Trophoblast cell (in vitro differentiated cells and primary cell): ENCODE measurements around the gene SLC16A4.

Experiments
- DNase-seq, 2 donors: peaks; one replicate each; pipeline ENCODE4 v3.0.0-alpha.2; 2016
- H2AFZ ChIP-seq: 2 replicates; pipeline ENCODE4 v1.6.1; 2013; ENCODE audit warnings: low read length, moderate library complexity, mild to moderate bottlenecking; ENCODE audit not compliant: insufficient read depth, poor library complexity
- H2AK5ac ChIP-seq: 2 replicates; pipeline ENCODE4 v1.6.1; 2013; ENCODE audit warnings: mild to moderate bottlenecking, low read length
- H2BK120ac ChIP-seq: 2 replicates; pipeline ENCODE4 v1.6.1; 2013; ENCODE audit warnings: low read length, mild to moderate bottlenecking, moderate library complexity; ENCODE audit not compliant: insufficient read depth, poor library complexity
- H2BK12ac ChIP-seq: 2 replicates; pipeline ENCODE4 v1.6.1; 2013; ENCODE audit warnings: mild to moderate bottlenecking, low read length, moderate library complexity
- H2BK5ac ChIP-seq: 2 replicates; pipeline ENCODE4 v1.6.1; 2013; ENCODE audit warnings: low read length, low read depth, moderate library complexity, mild to moderate bottlenecking; ENCODE audit not compliant: poor library complexity
- H3K14ac ChIP-seq: 2 replicates; pipeline ENCODE4 v1.6.1; 2013; ENCODE audit warnings: mild to moderate bottlenecking, low read length
- H3K18ac ChIP-seq: 2 replicates; pipeline ENCODE4 v1.6.1; 2013; ENCODE audit warnings: mild to moderate bottlenecking, low read length
- H3K23ac ChIP-seq: 2 replicates; pipeline ENCODE4 v1.6.1; 2013; ENCODE audit warnings: low read length
- H3K27ac ChIP-seq: 2 replicates; pipeline ENCODE4 v1.5.1; 2013; ENCODE audit warnings: low read depth, mild to moderate bottlenecking, inconsistent platforms, low read length, moderate library complexity
- H3K27me3 ChIP-seq: 2 replicates; pipeline ENCODE4 v1.6.1; 2013; ENCODE audit warnings: inconsistent platforms, mild to moderate bottlenecking, low read length, moderate library complexity; ENCODE audit not compliant: insufficient read depth
- H3K36me3 ChIP-seq, 2 experiments: 1 replicate in 1 of 2; 2 replicates in 1 of 2; pipeline ENCODE4 v1.6.1; 2013; ENCODE audit warnings: low read length in 2 of 2, mild to moderate bottlenecking in 2 of 2, moderate library complexity in 1 of 2; ENCODE audit not compliant: insufficient read depth in 2 of 2, control insufficient read depth in 1 of 2
- H3K4ac ChIP-seq: 2 replicates; pipeline ENCODE4 v1.6.1; 2013; ENCODE audit warnings: low read depth, mild to moderate bottlenecking, low read length, moderate library complexity
- H3K4me1 ChIP-seq, 2 experiments: 1 replicate in 1 of 2; 2 replicates in 1 of 2; pipeline ENCODE4 v1.6.1; 2013; ENCODE audit warnings: low read length in 2 of 2, mild to moderate bottlenecking in 2 of 2, moderate library complexity in 1 of 2; ENCODE audit not compliant: insufficient read depth in 2 of 2, control insufficient read depth in 1 of 2
- H3K4me2 ChIP-seq: 2 replicates; pipeline ENCODE4 v1.6.1; 2013; ENCODE audit warnings: inconsistent platforms, mild to moderate bottlenecking, low read length, moderate library complexity
- H3K4me3 ChIP-seq: 2 replicates; pipeline ENCODE4 v1.5.1; 2013; ENCODE audit warnings: mild to moderate bottlenecking, low read depth, low read length, inconsistent platforms
- H3K79me1 ChIP-seq: one replicate; pipeline ENCODE4 v1.6.1; 2013; ENCODE audit warnings: low read length
- H3K79me2 ChIP-seq: 2 replicates; pipeline ENCODE4 v1.6.1; 2013; ENCODE audit warnings: low read length, mild to moderate bottlenecking; ENCODE audit not compliant: control insufficient read depth, insufficient read depth, poor library complexity
- H3K9ac ChIP-seq: 2 replicates; pipeline ENCODE4 v1.6.1; 2013; ENCODE audit warnings: mild to moderate bottlenecking, low read length
- H3K9me3 ChIP-seq: 2 replicates; pipeline ENCODE4 v1.6.1; 2013; ENCODE audit warnings: low read depth, mild to moderate bottlenecking, control low read depth, inconsistent platforms, low read length; ENCODE audit not compliant: insufficient read depth
- H4K12ac ChIP-seq: 2 replicates; pipeline ENCODE4 v1.6.1; 2013; ENCODE audit warnings: low read depth, mild to moderate bottlenecking, low read length, moderate library complexity
- H4K8ac ChIP-seq: 2 replicates; pipeline ENCODE4 v1.6.1; 2013; ENCODE audit warnings: low read depth, mild to moderate bottlenecking, low read length, moderate library complexity
- H4K91ac ChIP-seq: one replicate; pipeline ENCODE4 v1.6.1; 2013; ENCODE audit warnings: low read depth, mild to moderate bottlenecking, low read length, moderate library complexity
- WGBS: extraction: QIAGEN DNeasy Blood & Tissue Kit; methylation state at CpG from one replicate; pipeline ENCODE4 v1.1.7; 2013; ENCODE audit warnings: missing lambda C conversion rate; ENCODE audit not compliant: insufficient read length, insufficient coverage; ENCODE audit errors: extremely low coverage; 5-methylcytosine and 5-hydroxymethylcytosine counted together

Gene SLC16A4

DNA sequence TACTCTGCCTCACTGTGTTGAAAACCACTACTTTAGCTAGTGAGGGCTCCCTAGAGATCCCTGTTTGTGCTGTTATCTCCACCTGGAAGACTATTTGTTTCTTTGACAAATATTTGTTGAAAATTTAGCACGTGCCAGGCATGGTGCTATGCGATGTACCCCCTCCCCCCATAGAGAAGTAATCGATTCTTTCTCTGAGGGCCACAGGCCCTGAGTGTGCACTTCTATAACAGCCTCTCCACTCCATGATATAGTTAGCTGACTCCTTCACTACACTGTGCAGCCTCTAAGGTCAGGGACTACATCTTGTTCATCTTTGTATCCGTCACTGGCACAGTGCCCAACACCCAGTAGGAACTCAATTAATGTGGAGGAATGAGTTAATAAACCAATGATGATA, 69.0 kb downstream of the SLC16A4 start:
- Histone ChIP-seq H4K91ac (no peak overlapping the region), H2BK120ac (no peak overlapping the region), H3K9me3 (no peaks in the 10 kb centered on the region), H2BK5ac (no peak overlapping the region), H3K79me1 (no peaks in the 10 kb centered on the region), H3K4me3 (no peak overlapping the region), H3K36me3 (no peaks in the 10 kb centered on the region), H3K27ac (no peak overlapping the region), H4K8ac (no peak overlapping the region), H4K12ac (no peak overlapping the region), H3K9ac (no peak overlapping the region), H3K18ac (no peak overlapping the region), H3K27me3 (no peaks in the 10 kb centered on the region), H3K4ac (no peak overlapping the region), H3K79me2 (no peaks in the 10 kb centered on the region), H2AK5ac (no peak overlapping the region), H3K4me1 (no peaks in the 10 kb centered on the region), H3K4me2 (no peak overlapping the region), H2AFZ (no peak overlapping the region), H3K14ac (no peak overlapping the region), H3K23ac (no peak overlapping the region), H2BK12ac (no peak overlapping the region)
- WGBS = no CpG with 5 or more reads among the region's 4 CpGs
- DNase-seq = no peak

DNA sequence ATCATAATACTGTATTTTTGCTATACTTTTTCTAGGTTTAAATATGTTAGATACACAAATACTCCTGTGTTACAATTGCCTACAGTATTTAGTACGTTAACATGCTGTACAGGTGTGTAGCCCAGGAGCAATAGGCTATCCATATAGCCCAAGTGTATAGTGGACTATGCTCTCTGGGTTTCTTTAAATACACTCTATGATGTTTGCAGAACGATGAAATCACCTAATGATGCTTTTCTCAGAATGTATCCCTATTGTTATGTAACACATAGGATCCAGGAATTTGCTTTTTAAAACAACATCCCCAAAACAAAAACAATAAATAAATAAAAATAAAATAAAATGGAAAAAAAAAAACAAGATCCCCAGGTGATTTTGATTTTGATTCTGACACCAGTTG, 69.8 kb downstream of the SLC16A4 start:
- Histone ChIP-seq H3K4ac (no peak overlapping the region), H3K14ac (no peak overlapping the region)

DNA sequence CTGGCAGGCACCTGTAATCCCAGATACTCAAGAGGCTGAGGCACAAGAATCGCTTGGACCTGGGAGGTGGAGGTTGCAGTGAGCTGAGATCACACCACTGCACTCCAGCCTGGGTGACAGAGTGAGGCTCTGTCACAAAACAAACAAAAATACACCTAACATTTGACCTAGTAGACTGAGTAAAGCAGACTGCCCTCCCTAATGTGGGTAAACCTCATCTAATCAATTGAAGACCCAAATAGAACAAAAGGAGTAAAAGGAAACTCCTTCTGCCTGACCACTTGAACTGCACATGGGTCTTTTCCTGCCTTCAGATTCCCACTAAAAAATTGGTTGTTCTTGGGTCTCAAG, 70.7 kb downstream of the SLC16A4 start:
- Histone ChIP-seq H2AK5ac (no peak overlapping the region), H2AFZ (no peak overlapping the region), H3K14ac (no peak overlapping the region), H2BK5ac (no peak overlapping the region), H3K4ac (no peak overlapping the region), H3K27ac (no peak overlapping the region), H3K79me2 (no peaks in the 10 kb centered on the region), H4K91ac (no peak overlapping the region), H3K23ac (no peak overlapping the region), H3K4me1 (no peaks in the 10 kb centered on the region), H3K4me3 (no peak overlapping the region), H3K9ac (no peak overlapping the region), H3K27me3 (no peaks in the 10 kb centered on the region), H3K9me3 (no peaks in the 10 kb centered on the region), H3K18ac (no peak overlapping the region), H4K8ac (no peak overlapping the region), H4K12ac (no peak overlapping the region), H3K4me2 (no peak overlapping the region), H3K79me1 (no peaks in the 10 kb centered on the region), H2BK120ac (no peak overlapping the region), H2BK12ac (no peak overlapping the region), H3K36me3 (no peaks in the 10 kb centered on the region)
- no CpG with 5 or more reads among the region's 1 CpG for WGBS
- no peak for DNase-seq

More for the DNA sequence above, 69.8 kb downstream of the SLC16A4 start:
- no peak overlapping the region for H3K18ac ChIP-seq
- no peaks in the 10 kb centered on the region for H3K4me1 ChIP-seq
- no peak overlapping the region for H4K12ac ChIP-seq
- H3K79me2 ChIP-seq = no peaks in the 10 kb centered on the region
- H4K91ac ChIP-seq = no peak overlapping the region
- no peak overlapping the region for H3K4me3 ChIP-seq
- no peak overlapping the region for H2BK12ac ChIP-seq
- H2AFZ ChIP-seq = no peak overlapping the region
- no peak overlapping the region for H3K27ac ChIP-seq
- WGBS = no CpG with 5 or more reads among the region's 2 CpGs
- no peak overlapping the region for H2AK5ac ChIP-seq
- no peaks in the 10 kb centered on the region for H3K27me3 ChIP-seq
- H3K4me2 ChIP-seq = no peak overlapping the region
- no peaks in the 10 kb centered on the region for H3K9me3 ChIP-seq
- no peak overlapping the region for H3K9ac ChIP-seq
- no peaks in the 10 kb centered on the region for H3K79me1 ChIP-seq
- H2BK5ac ChIP-seq = no peak overlapping the region
- H4K8ac ChIP-seq = no peak overlapping the region
- DNase-seq = no peak
- H3K36me3 ChIP-seq = no peaks in the 10 kb centered on the region
- H3K23ac ChIP-seq = no peak overlapping the region
- H2BK120ac ChIP-seq = no peak overlapping the region

DNA sequence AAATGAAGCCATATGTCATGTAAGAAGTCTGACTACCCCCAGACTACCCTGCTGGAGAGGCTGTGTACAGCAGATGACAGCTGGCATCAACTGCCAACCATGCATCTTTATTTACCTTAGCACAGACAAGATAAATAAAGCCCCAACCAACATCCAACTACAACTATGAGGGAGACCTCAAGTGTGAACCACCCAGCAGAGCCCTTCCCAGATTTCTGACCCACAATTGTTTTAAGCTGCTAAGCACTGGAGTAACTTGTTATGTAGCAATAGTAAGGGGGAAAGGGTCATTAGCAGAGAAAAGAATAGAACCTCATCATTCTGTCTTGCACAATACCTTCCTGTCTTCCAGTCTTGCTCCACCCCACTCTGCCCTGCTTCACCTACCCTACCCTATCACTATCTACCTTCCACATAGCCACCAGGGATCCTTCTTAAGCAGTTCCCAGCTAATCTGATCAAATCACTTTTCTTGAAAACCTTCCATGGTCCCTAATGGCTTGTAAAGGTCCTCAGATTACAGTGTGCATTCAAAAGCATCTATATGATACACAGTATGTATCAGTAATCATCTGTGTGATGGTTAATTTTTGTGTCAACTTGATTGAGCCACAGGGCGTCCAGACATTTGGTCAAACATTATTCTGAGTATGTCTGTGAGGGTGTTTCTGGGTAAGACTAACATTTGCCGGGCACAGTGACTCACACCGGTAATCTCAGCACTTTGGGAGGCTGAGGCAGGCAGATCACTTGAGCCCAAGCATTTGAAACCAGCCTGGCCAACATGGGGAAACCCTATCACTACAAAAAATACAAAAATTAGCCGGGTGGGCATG, 71.3 kb downstream of the SLC16A4 start:
- Histone ChIP-seq H3K27ac (no peak overlapping the region), H3K79me2 (no peaks in the 10 kb centered on the region), H2BK5ac (no peak overlapping the region), H3K9me3 (no peaks in the 10 kb centered on the region), H3K4me1 (no peaks in the 10 kb centered on the region), H3K79me1 (no peaks in the 10 kb centered on the region), H2AK5ac (no peak overlapping the region), H2BK12ac (no peak overlapping the region), H3K27me3 (no peaks in the 10 kb centered on the region), H4K12ac (no peak overlapping the region), H3K9ac (no peak overlapping the region), H3K36me3 (no peaks in the 10 kb centered on the region), H2BK120ac (no peak overlapping the region), H3K4me3 (no peak overlapping the region), H3K23ac (no peak overlapping the region), H3K14ac (no peak overlapping the region), H3K4me2 (no peak overlapping the region), H3K18ac (no peak overlapping the region), H4K91ac (no peak overlapping the region), H4K8ac (no peak overlapping the region), H3K4ac (no peak overlapping the region), H2AFZ (no peak overlapping the region)
- no peak for DNase-seq
- no CpG with 5 or more reads among the region's 4 CpGs for WGBS
